K562 (cell line): Measurements from ENCODE around the gene GSKIP. TPM values are rescaled to one million over a fixed set of nuclear protein-coding genes. Genes with fewer than 3 reads are reported as not detected.
A peak's percentile ranks its signal among the peaks of the same experiment; 100 is the strongest.

Experiments used
- BHLHE40 ChIP-seq: IDR thresholded peaks from 2 replicates; pipeline ENCODE4 v1.6.1; 2011; ENCODE audit warnings: low read length, improper control_type of control experiment
- BRD9 ChIP-seq: fragments of 450-650 bp; IDR thresholded peaks from 2 replicates; pipeline ENCODE4 v1.6.1; 2018; ENCODE audit warnings: low read depth; ENCODE audit not compliant: partially characterized antibody
- CREB1 ChIP-seq, 2 experiments: sonication (generic) in 1 of 2; formaldehyde crosslinking in 1 of 2; IDR thresholded peaks; 2 replicates each; pipeline versions ENCODE4 v1.6.1 to v1.8.0; 2012 to 2022; ENCODE audit warnings: inconsistent platforms in 1 of 2, mild to moderate bottlenecking in 1 of 2, missing genetic modification reagents in 1 of 2, moderate library complexity in 1 of 2
- DMBX1 ChIP-seq: fragments of 250-450 bp; sonication (Bioruptor Pico); IDR thresholded peaks from 2 replicates; pipeline ENCODE4 v1.8.0; 2022; ENCODE audit warnings: inconsistent platforms, mild to moderate bottlenecking, moderate library complexity, borderline replicate concordance
- E2F6 ChIP-seq, 2 experiments: IDR thresholded peaks; 2 replicates each; pipeline ENCODE4 v1.6.1; 2011; ENCODE audit warnings: borderline replicate concordance in 1 of 2, control low read depth in 1 of 2, low read depth in 1 of 2, low read length in 1 of 2, mild to moderate bottlenecking in 1 of 2, mixed read lengths in 1 of 2, moderate library complexity in 1 of 2; ENCODE audit not compliant: insufficient read depth in 1 of 2, insufficient read length in 1 of 2, poor library complexity in 1 of 2, severe bottlenecking in 1 of 2; ENCODE audit errors: extremely low read depth in 1 of 2
- EGR1 ChIP-seq: fragments of 450-650 bp; conservative IDR thresholded peaks from 2 replicates; pipeline ENCODE4 v1.6.1; 2017; ENCODE audit warnings: mild to moderate bottlenecking
- ESRRA ChIP-seq: fragments of 450-650 bp; IDR thresholded peaks from 2 replicates; pipeline ENCODE4 v1.6.1; 2014; ENCODE audit warnings: low read depth, mild to moderate bottlenecking, moderate library complexity, borderline replicate concordance
- GABPB1 ChIP-seq: sonication (generic); formaldehyde crosslinking; IDR thresholded peaks from 2 replicates; pipeline ENCODE4 v1.8.0; 2022; ENCODE audit warnings: mild to moderate bottlenecking, missing genetic modification reagents
- JUND ChIP-seq, 2 experiments: IDR thresholded peaks; 2 replicates in 1 of 2; 3 replicates in 1 of 2; pipeline ENCODE4 v1.6.1; 2011; ENCODE audit warnings: borderline replicate concordance in 2 of 2, low read depth in 2 of 2, low read length in 2 of 2, improper control_type of control experiment in 1 of 2, missing biosample characterization in 1 of 2, missing genetic modification characterization in 1 of 2, missing genetic modification reagents in 1 of 2
- L3MBTL2 ChIP-seq: fragments of 450-650 bp; IDR thresholded peaks from 2 replicates; pipeline ENCODE4 v1.6.1; 2016; ENCODE audit warnings: mild to moderate bottlenecking, moderate library complexity
- POLR2AphosphoS2 ChIP-seq: IDR thresholded peaks from 2 replicates; pipeline ENCODE4 v1.6.1; 2012; ENCODE audit warnings: low read length, improper control_type of control experiment
- POLR2G ChIP-seq: fragments of 200-400 bp; formaldehyde crosslinking; IDR thresholded peaks from 2 replicates; pipeline ENCODE4 v1.6.1; 2017; ENCODE audit warnings: low read depth, mild to moderate bottlenecking, antibody characterized with exemption, low read length, moderate library complexity
- RBBP5 ChIP-seq: fragments of 200-600 bp; sonication (generic); IDR thresholded peaks from 2 replicates; pipeline ENCODE4 v1.6.1; 2012; ENCODE audit warnings: borderline replicate concordance, mild to moderate bottlenecking, low read length, control low read depth, inconsistent platforms; ENCODE audit not compliant: insufficient read depth, poor library complexity, severe bottlenecking
- SIN3B ChIP-seq: fragments of 450-650 bp; IDR thresholded peaks from 2 replicates; pipeline ENCODE4 v1.6.1; 2017; ENCODE audit warnings: low read depth, mild to moderate bottlenecking, moderate library complexity
- SUPT5H ChIP-seq: fragments of 450-650 bp; IDR thresholded peaks from 2 replicates; pipeline ENCODE4 v1.6.1; 2016
- TAF1 ChIP-seq: IDR thresholded peaks from 2 replicates; pipeline ENCODE4 v1.6.1; 2011; ENCODE audit warnings: mild to moderate bottlenecking, low read length, moderate library complexity; ENCODE audit not compliant: insufficient read depth, control insufficient read depth, severe bottlenecking; ENCODE audit errors: extremely low read depth
- ZBTB8A ChIP-seq: fragments of 450-650 bp; IDR thresholded peaks from 2 replicates; pipeline ENCODE4 v1.6.1; 2018; ENCODE audit warnings: mild to moderate bottlenecking, moderate library complexity; ENCODE audit not compliant: partially characterized antibody
- ZKSCAN1 ChIP-seq: fragments of 150-350 bp; IDR thresholded peaks from 2 replicates; pipeline ENCODE4 v1.6.1; 2016; ENCODE audit warnings: low read depth, low read length
- ZNF184 ChIP-seq: sonication (generic); formaldehyde crosslinking; IDR thresholded peaks from 2 replicates; pipeline ENCODE4 v1.5.0; 2020; ENCODE audit warnings: missing genetic modification reagents
- ZNF639 ChIP-seq, 2 experiments: fragments of 200-800 bp in 1 of 2; sonication (Bioruptor generic) in 1 of 2; sonication (generic) in 1 of 2; formaldehyde crosslinking in 1 of 2; IDR thresholded peaks in 1 of 2; conservative IDR thresholded peaks in 1 of 2; 2 replicates each; pipeline versions ENCODE4 v1.5.0 to v1.6.1; 2016 to 2020; ENCODE audit warnings: missing compliant biosample characterization in 1 of 2, missing genetic modification characterization in 1 of 2, missing genetic modification reagents in 1 of 2
- polyA plus RNA-seq, 8 experiments: library from polyadenylated mRNA; depleted of rRNA in 4 of 8; stranded (reverse) in 5 of 8; unstranded in 3 of 8; fragments of >200 nt; fragmentation: Nextera tagmentation in 2 of 8; fragmentation: Illumina TruSeq in 1 of 8; extraction: Ambion mirVana in 2 of 8; extraction: Trizol in 1 of 8; gene quantifications; 2 replicates each; pipeline versions ENCODE4 v1.2.1 to v1.2.3, GENCODE V29; 2011 to 2014; ENCODE audit warnings: inconsistent platforms in 1 of 8, missing spikeins in 1 of 8
- total RNA-seq, 7 experiments: library from RNA; depleted of rRNA in 6 of 7; stranded (reverse); fragments of >200 nt in 6 of 7; fragmentation: Illumina TruSeq in 2 of 7; extraction: Trizol in 2 of 7; gene quantifications; 2 replicates each; pipeline versions ENCODE4 v1.2.1 to v1.2.3, GENCODE V29; 2011 to 2021; ENCODE audit warnings: low replicate concordance in 1 of 7
- TF ChIP-seq, protein P1 (sequence below): fragments of 250-450 bp; sonication (Bioruptor Pico); IDR thresholded peaks from 2 replicates; pipeline ENCODE4 v1.4.0; 2020

GSKIP gene
- total and polyA plus RNA-seq, 9 of the 15 experiments (the other 6 are each of a cell fraction or from before 2014, with no cell fraction given), result 12.9 to 58.9 (median 22.2) TPM

DNA sequence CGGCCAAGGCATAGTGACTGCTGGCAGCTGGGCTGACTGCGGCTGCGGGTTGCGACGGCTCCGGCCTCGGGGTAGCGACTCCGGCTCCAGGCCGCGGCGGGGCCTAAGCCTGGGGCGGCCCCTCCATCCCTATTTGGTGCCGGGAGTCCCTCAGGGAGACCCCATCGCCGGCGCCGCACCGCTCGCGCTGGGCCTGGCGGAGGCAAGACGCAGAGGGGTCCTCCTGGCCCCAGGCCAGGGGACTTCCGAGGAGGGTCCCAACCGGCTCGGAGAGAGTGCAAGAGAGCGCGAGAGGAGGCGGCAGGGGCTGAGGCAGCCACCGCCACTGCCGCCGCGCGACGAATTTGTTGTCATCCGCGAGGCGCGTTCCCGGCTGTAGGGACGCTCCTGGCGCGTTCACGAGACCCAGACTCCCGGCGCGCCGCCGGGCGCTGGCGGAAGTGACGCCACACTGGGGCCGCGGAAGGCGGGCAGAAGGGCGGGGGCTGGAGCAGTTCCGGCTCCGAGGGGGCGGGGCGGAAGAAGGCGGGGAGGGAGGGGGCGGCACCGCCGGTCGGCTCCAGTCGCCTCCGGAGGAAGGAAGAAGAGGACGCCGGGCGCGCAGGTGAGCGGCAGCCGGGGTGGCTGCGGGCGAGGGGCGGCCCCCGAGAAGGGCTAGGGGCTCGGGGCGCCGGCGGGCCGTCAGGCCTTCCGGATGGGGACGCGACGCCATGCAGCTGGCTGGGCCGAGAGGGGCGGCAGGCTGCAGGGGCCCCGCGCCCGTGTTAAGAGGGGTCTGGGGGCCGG is at the start of gene GSKIP, which contains the start of gene ATG2B (continued):
- TF ChIP-seq RBBP5, result peak; percentile 79
- TF ChIP-seq POLR2AphosphoS2, result no peak
- peak; percentile 90 for TF ChIP-seq GABPB1
- TF ChIP-seq EGR1, result peak; percentile 21; the same call in 1 of the 2 replicates
- peak in 1 of 2 experiments; percentile 16 for TF ChIP-seq E2F6 (IDR thresholded peaks at IDR 0.05; ENCODE audit: borderline replicate concordance in 1 of 2, extremely low read depth in 1 of 2, insufficient read depth in 1 of 2, insufficient read length in 1 of 2, low read depth in 1 of 2, low read length in 1 of 2, poor library complexity in 1 of 2, severe bottlenecking in 1 of 2)
- TF ChIP-seq CREB1 (IDR thresholded peaks at IDR 0.05), result peak; percentile 83
- TF ChIP-seq CREB1 (CRISPR knock-in tag; IDR thresholded peaks at IDR 0.05), result peak; percentile 85
- TF ChIP-seq, protein P1, sequence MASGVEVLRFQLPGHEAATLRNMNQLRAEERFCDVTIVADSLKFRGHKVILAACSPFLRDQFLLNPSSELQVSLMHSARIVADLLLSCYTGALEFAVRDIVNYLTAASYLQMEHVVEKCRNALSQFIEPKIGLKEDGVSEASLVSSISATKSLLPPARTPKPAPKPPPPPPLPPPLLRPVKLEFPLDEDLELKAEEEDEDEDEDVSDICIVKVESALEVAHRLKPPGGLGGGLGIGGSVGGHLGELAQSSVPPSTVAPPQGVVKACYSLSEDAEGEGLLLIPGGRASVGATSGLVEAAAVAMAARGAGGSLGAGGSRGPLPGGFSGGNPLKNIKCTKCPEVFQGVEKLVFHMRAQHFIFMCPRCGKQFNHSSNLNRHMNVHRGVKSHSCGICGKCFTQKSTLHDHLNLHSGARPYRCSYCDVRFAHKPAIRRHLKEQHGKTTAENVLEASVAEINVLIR (CRISPR knock-in tag), result peak; percentile 50; the same call in 1 of the 2 replicates
- 0 out of 2 replicates have a peak, but pooled peaks have one; percentile 11 for TF ChIP-seq BHLHE40
- no peak for TF ChIP-seq ZNF184 (CRISPR knock-in tag)
- no peak for TF ChIP-seq ZBTB8A
- TF ChIP-seq ZKSCAN1, result no peak
- peak; percentile 51; the same call in 1 of the 2 replicates for TF ChIP-seq JUND (IDR thresholded peaks at IDR 0.05; ENCODE audit: borderline replicate concordance, low read depth, low read length)
- no peak; the same call in 2 of the 3 replicates for TF ChIP-seq JUND (tag; IDR thresholded peaks at IDR 0.05; ENCODE audit: borderline replicate concordance, low read depth, low read length)
- no peak for TF ChIP-seq BRD9
- 0 out of 4 replicates have a peak, but pooled peaks of 1 of the 2 experiments have one; percentile 19 for TF ChIP-seq ZNF639 (CRISPR knock-in tag; conservative IDR thresholded peaks at IDR 0.05 in 1 of 2, IDR thresholded peaks at IDR 0.05 in 1 of 2)
- peak; percentile 53; the same call in 1 of the 2 replicates for TF ChIP-seq SUPT5H
- no peak for TF ChIP-seq DMBX1 (CRISPR knock-in tag)
- peak; percentile 26; the same call in 1 of the 2 replicates for TF ChIP-seq L3MBTL2
- no peak for TF ChIP-seq ESRRA
- peak; percentile 43 for TF ChIP-seq TAF1
- 0 out of 2 replicates have a peak, but pooled peaks have one; percentile 36 for TF ChIP-seq SIN3B
- peak; percentile 86 for TF ChIP-seq POLR2G
